ENCODE measurements around the gene PRR35.

DNA sequence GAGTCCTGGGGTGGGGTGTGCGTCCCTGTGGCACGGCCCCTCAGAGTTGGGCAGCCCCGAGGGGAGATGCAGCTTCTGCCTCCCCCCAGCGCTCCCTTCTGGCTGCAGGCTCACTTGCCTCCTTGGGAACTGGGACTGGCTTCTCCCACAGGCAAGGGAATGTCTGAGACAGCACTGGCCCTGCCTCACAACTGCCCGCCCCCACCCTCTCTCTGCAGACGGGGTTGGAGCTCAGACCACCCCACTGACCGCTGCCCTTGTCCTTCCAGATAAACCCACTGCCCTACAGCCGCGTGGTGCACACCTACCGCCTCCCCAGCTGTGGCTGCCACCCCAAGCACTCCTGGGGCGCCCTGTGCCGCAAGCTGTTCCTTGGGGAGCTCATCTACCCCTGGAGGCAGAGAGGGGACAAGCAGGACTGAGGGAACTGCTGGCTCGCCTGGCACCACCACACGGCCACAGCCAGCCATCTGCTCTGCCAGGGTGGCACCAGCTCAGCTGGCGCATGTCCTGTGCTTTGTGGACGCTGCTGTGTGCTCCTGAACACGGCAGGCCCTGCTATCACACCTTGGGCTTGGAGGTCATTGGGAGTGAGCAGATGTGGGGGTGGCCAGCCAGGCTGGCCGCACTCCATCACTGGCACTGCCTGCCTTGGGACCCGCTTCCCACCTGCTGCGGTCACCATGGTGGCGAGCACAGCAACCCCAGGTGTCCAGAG lies 22.6 kb downstream of the PRR35 start:
- TF ChIP-seq MXI1 (conservative IDR thresholded peaks at IDR 0.05; ENCODE audit: poor library complexity, severe bottlenecking) (no peak), CTCF (IDR thresholded peaks at IDR 0.05; ENCODE audit: poor library complexity, severe bottlenecking) (no peak), POLR2AphosphoS5 (IDR thresholded peaks at IDR 0.05) (no peak), EP300 (conservative IDR thresholded peaks at IDR 0.05; ENCODE audit: poor library complexity, severe bottlenecking) (no peak), EZH2 (IDR thresholded peaks at IDR 0.05; ENCODE audit: borderline replicate concordance, insufficient read depth, low read length, poor library complexity, severe bottlenecking) (no peak), TAF1 (IDR thresholded peaks at IDR 0.05; ENCODE audit: low read depth) (no peak), SMC3 (conservative IDR thresholded peaks at IDR 0.05; ENCODE audit: poor library complexity) (no peak), REST (IDR thresholded peaks at IDR 0.05; ENCODE audit: borderline replicate concordance) (no peak), RAD21 (conservative IDR thresholded peaks at IDR 0.05) (no peak)
